GM12873 (cell line): ENCODE measurements around the gene BLZF1.

Source experiments
- TF ChIP-seq, protein P1 (sequence below): IDR thresholded peaks from 2 replicates; pipeline ENCODE4 v1.5.1; 2012; ENCODE audit warnings: low read depth, mild to moderate bottlenecking, moderate library complexity, low read length, control low read depth; ENCODE audit not compliant: insufficient read depth; ENCODE audit errors: missing control alignments

BLZF1 gene

DNA sequence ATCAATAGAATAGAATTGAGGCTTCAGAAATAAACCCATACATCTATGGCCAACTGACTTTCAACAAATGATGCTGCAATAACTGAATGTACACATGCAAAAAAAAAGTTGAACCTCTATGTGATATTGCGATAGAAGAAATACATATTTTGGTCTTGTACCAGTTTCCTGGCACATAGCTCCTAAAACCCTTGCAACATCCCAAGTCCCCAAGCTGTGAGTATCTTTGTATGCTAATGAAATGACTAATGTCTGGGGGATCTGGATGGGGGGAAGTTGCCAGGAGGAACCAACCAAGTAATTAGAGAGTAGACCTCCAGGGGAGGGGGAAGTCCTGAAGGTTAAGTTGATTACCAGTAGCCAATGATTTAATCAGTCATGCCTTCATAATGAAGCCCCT is 24.4 kb downstream of the BLZF1 start:
- TF ChIP-seq, protein P1, sequence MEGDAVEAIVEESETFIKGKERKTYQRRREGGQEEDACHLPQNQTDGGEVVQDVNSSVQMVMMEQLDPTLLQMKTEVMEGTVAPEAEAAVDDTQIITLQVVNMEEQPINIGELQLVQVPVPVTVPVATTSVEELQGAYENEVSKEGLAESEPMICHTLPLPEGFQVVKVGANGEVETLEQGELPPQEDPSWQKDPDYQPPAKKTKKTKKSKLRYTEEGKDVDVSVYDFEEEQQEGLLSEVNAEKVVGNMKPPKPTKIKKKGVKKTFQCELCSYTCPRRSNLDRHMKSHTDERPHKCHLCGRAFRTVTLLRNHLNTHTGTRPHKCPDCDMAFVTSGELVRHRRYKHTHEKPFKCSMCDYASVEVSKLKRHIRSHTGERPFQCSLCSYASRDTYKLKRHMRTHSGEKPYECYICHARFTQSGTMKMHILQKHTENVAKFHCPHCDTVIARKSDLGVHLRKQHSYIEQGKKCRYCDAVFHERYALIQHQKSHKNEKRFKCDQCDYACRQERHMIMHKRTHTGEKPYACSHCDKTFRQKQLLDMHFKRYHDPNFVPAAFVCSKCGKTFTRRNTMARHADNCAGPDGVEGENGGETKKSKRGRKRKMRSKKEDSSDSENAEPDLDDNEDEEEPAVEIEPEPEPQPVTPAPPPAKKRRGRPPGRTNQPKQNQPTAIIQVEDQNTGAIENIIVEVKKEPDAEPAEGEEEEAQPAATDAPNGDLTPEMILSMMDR: no peak

DNA sequence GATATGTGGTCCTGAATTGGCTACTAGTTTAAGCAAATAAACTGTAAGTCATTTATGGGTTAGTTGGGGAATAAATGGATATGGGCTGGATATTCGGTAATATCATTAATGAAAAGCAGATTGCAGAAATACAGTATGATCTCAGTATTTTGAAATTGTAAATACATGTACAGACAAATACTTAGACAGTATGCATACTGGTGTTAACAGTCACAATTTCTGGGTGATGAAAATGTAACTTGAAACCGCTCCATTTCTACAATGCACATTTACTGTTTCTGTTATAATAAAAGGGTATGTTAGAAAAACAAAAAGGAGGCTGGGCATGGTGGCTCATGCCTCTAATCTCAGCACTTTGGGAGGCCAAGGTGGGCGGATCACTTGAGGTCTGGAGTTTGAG is 28.0 kb downstream of the BLZF1 start:
- TF ChIP-seq, protein P1: no peak

DNA sequence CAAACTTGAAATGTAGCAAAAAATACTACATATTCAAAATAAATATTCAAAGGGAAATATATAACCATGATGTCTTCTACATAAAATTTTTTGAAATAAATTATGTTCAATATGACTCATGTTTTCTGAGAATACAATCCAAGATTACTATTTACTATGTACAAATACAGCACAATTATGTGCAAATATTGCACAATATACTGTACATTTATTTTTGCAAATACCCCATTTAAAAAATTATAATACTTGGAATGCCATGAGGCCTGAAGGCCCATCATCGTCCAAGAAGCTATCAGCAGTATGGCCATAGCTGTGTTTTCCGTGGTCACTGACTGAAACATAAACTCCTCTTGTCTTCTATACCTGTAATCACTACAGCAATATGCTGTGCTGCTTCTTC is 47.0 kb downstream of the BLZF1 start:
- TF ChIP-seq, protein P1: no peak

DNA sequence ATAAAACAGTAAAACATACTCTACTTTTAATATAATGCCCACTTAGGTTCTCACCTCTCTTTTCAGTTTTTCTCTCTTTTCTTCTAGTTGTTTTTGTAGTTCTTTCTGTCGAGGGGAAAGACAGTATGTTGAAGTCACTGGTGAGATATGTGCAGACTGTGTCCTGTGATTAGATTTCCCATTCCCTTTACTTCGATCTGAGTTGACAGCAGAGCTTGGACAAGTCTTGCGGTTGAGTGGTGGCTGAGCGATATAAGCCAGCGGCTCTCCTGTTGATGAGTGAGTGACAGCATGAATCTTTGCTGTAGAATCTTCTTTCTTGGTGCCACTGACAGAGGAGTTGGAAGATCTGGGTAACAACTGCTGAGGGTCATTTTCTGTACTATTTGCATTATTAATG is 53.3 kb downstream of the BLZF1 start:
- TF ChIP-seq, protein P1: no peak

DNA sequence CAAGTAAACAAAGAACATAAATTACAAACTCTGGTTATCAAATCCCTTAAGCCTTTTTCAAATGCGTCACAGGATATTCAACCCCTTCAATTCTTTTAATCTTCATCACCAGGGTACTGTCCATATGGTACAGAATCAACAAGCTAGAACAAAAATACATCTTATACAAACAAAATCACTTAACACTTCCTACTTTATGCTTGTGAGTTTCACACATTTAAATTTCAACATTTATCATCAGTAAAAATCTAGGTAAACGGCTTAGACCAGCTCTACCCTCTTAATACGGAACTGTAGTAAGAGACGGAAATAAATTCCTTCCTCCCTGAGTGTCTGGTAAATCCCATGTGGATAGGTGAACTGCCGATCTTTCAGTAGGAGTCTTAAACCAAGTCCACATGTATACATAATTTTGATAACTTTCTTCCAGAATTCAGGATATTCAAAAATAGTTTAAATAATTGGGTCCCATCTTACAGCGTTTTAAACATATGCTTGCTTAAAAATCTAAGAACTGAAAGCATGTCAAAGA is 58.2 kb downstream of the BLZF1 start:
- TF ChIP-seq, protein P1: no peak

DNA sequence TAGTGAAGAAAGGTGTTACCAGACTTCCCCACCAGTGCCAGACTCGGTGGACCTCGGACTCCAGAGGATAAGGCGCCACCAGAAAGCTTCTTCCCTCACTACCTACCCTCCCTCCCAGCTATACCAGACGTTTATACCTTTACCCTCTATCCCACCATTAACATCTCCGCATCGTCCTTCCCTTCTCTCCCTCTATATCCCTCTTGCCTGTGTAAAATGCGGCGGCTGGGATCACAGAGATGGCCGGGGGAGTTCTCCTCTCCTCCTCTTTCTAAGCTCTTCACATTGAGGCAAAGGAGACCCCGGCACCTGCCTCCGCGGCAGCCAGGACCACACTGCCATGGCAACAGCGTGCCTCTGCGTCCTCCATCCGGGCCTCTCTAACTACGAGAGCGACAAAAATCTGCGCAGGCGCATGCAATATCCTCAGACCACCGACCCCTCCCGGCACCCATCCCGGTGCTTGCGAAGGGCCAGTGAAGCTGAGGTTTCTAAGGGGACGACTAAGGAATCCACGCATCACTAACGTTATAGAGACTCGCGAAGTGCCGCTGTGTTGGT is 59.2 kb downstream of the BLZF1 start, which contains the start of gene CCDC181:
TSS of gene CCDC181 (minus strand) at position 394 of the 561 bp plus-strand sequence. CDS start 2,547 bp downstream, outside the sequence.
- TF ChIP-seq, protein P1: no peak
